Loucy (cell line): ENCODE results near the gene VCL.

ENCODE experiments used
- H2AFZ ChIP-seq: fragments of 200-600 bp; sonication (generic); 2 replicates; pipeline ENCODE4 v1.6.0; 2016; ENCODE audit warnings: antibody characterized with exemption, mild to moderate bottlenecking, low read length, moderate library complexity
- H3F3A ChIP-seq: fragments of 200-600 bp; 2 replicates; pipeline ENCODE4 v1.6.0; 2016; ENCODE audit warnings: antibody characterized with exemption, low read depth, mild to moderate bottlenecking
- H3K27me3 ChIP-seq: fragments of 200-600 bp; sonication (generic); 2 replicates; pipeline ENCODE4 v1.6.1; 2014; ENCODE audit warnings: low read length, mild to moderate bottlenecking; ENCODE audit not compliant: insufficient read depth, poor library complexity, severe bottlenecking
- H3K36me3 ChIP-seq: fragments of 200-600 bp; sonication (generic); 2 replicates; pipeline ENCODE4 v1.6.1; 2016; ENCODE audit warnings: low read length; ENCODE audit not compliant: insufficient read depth
- H3K4me1 ChIP-seq: fragments of 200-600 bp; sonication (generic); 2 replicates; pipeline ENCODE4 v1.5.1; 2014; ENCODE audit warnings: low read length, mild to moderate bottlenecking; ENCODE audit not compliant: insufficient read depth, poor library complexity, severe bottlenecking
- H3K4me2 ChIP-seq: fragments of 200-600 bp; sonication (generic); 2 replicates; pipeline ENCODE4 v1.6.0; 2014; ENCODE audit warnings: antibody characterized with exemption, low read length, low read depth, mild to moderate bottlenecking; ENCODE audit not compliant: poor library complexity, severe bottlenecking
- H3K4me3 ChIP-seq: fragments of 200-600 bp; sonication (generic); 2 replicates; pipeline ENCODE4 v1.5.1; 2014; ENCODE audit warnings: low read length, mild to moderate bottlenecking, mixed read lengths; ENCODE audit not compliant: poor library complexity, severe bottlenecking
- H3K79me2 ChIP-seq: fragments of 200-600 bp; sonication (generic); 2 replicates; pipeline ENCODE4 v1.6.1; 2014; ENCODE audit warnings: low read length; ENCODE audit not compliant: insufficient read depth
- H3K9ac ChIP-seq: fragments of 200-600 bp; sonication (generic); 2 replicates; pipeline ENCODE4 v1.6.0; 2014; ENCODE audit warnings: mild to moderate bottlenecking, low read depth, low read length, moderate library complexity; ENCODE audit not compliant: poor library complexity, severe bottlenecking
- H3K9me2 ChIP-seq: fragments of 200-600 bp; sonication (generic); replicated peaks from 2 replicates; pipeline ENCODE4 v1.6.1; 2016; ENCODE audit warnings: low read depth, low read length, mixed read lengths
- H3K9me3 ChIP-seq: fragments of 200-600 bp; sonication (generic); 2 replicates; pipeline ENCODE4 v1.6.1; 2014; ENCODE audit warnings: mild to moderate bottlenecking, antibody characterized with exemption, low read length, low read depth; ENCODE audit not compliant: insufficient read depth
- H4K20me1 ChIP-seq: fragments of 200-600 bp; sonication (generic); 2 replicates; pipeline ENCODE4 v1.6.0; 2014; ENCODE audit warnings: antibody characterized with exemption, low read length, mild to moderate bottlenecking; ENCODE audit not compliant: insufficient read depth, poor library complexity, severe bottlenecking
- CTCF ChIP-seq: fragments of 200-600 bp; sonication (generic); conservative IDR thresholded peaks from 2 replicates; pipeline ENCODE4 v1.5.1; 2014; ENCODE audit warnings: mild to moderate bottlenecking, antibody characterized with exemption, low read length
- EZH2phosphoT487 ChIP-seq: fragments of 200-600 bp; IDR thresholded peaks from 2 replicates; pipeline ENCODE4 v1.6.1; 2018; ENCODE audit warnings: antibody characterized with exemption, mild to moderate bottlenecking, moderate library complexity, borderline replicate concordance

Gene VCL

GRCh38 chr10:73969224-73969841 is 28.6 kb upstream of the VCL start:
- Histone ChIP-seq H3F3A (no peaks in the 10 kb centered on the region), H3K9ac (no peak overlapping the region), H3K4me1 (peaks cover under 1% of the 10 kb centered on the region), H3K9me2 (no peaks in the 10 kb centered on the region), H3K36me3 (no peaks in the 10 kb centered on the region), H3K9me3 (no peaks in the 10 kb centered on the region), H3K27me3 (no peaks in the 10 kb centered on the region), H3K4me2 (no peak overlapping the region), H3K4me3 (no peak overlapping the region), H3K79me2 (no peaks in the 10 kb centered on the region), H2AFZ (no peak overlapping the region), H4K20me1 (no peaks in the 10 kb centered on the region)
- no peak for TF ChIP-seq CTCF
- TF ChIP-seq EZH2phosphoT487, result no peak

GRCh38 chr10:73970845-73971244 is 27.1 kb upstream of the VCL start:
- Histone ChIP-seq H3F3A (no peaks in the 10 kb centered on the region), H2AFZ (no peak overlapping the region), H3K4me2 (no peak overlapping the region), H3K36me3 (no peaks in the 10 kb centered on the region), H3K9me3 (no peaks in the 10 kb centered on the region), H3K79me2 (no peaks in the 10 kb centered on the region), H3K27me3 (no peaks in the 10 kb centered on the region), H3K4me1 (peaks cover 3% of the 10 kb centered on the region), H3K9ac (no peak overlapping the region), H3K9me2 (no peaks in the 10 kb centered on the region), H4K20me1 (no peaks in the 10 kb centered on the region), H3K4me3 (no peak overlapping the region)
- TF ChIP-seq EZH2phosphoT487 (no peak), CTCF (no peak)

GRCh38 chr10:73971636-73972354 is 26.1 kb upstream of the VCL start:
- H3K9me2 ChIP-seq, result no peaks in the 10 kb centered on the region
- no peaks in the 10 kb centered on the region for H3K36me3 ChIP-seq
- no peaks in the 10 kb centered on the region for H3K9me3 ChIP-seq
- peaks cover 3% of the 10 kb centered on the region for H3K4me1 ChIP-seq
- no peaks in the 10 kb centered on the region for H4K20me1 ChIP-seq
- no peaks in the 10 kb centered on the region for H3K79me2 ChIP-seq
- no peak overlapping the region for H2AFZ ChIP-seq
- H3F3A ChIP-seq, result no peaks in the 10 kb centered on the region
- no peak overlapping the region for H3K4me3 ChIP-seq
- no peak for TF ChIP-seq EZH2phosphoT487
- TF ChIP-seq CTCF, result no peak
- H3K9ac ChIP-seq, result no peak overlapping the region
- H3K27me3 ChIP-seq, result no peaks in the 10 kb centered on the region
- H3K4me2 ChIP-seq, result no peak overlapping the region
